PC-3 (cell line): Measurements from ENCODE around the gene UBAC2.

Experiments used
- CTCF ChIP-seq: fragments of 300-600 bp; sonication (generic); conservative IDR thresholded peaks from 2 replicates; pipeline ENCODE4 v1.5.1; 2017; ENCODE audit warnings: antibody characterized with exemption, low read depth, mild to moderate bottlenecking, low read length
- EZH2 ChIP-seq: fragments of 300-600 bp; sonication (generic); IDR thresholded peaks from one replicate; pipeline ENCODE4 v1.6.1; 2017; ENCODE audit warnings: antibody characterized with exemption, mild to moderate bottlenecking, low read length; ENCODE audit not compliant: unreplicated experiment

GRCh38 chr13:99224021-99224420 lies 23.4 kb downstream of the UBAC2 start:
- TF ChIP-seq EZH2, result no peak
- no peak for TF ChIP-seq CTCF
